H1 (cell line): Measurements from ENCODE around the gene MEP1B.

ENCODE experiments used
- EZH2 ChIP-seq: fragments of 200-600 bp; sonication (generic); IDR thresholded peaks from 2 replicates; pipeline ENCODE4 v1.7.1; 2012; ENCODE audit warnings: low read depth, mild to moderate bottlenecking, moderate library complexity, low read length, inconsistent platforms; ENCODE audit not compliant: severe bottlenecking
- GTF2F1 ChIP-seq: IDR thresholded peaks from 2 replicates; pipeline ENCODE4 v1.6.1; 2012; ENCODE audit warnings: low read depth, low read length, improper control_type of control experiment, borderline replicate concordance
- HDAC2 ChIP-seq, 2 experiments: fragments of 300-600 bp in 1 of 2; sonication (generic) in 1 of 2; IDR thresholded peaks; 2 replicates each; pipeline ENCODE4 v1.6.1; 2011 to 2012; ENCODE audit warnings: low read depth in 2 of 2, low read length in 2 of 2, mild to moderate bottlenecking in 2 of 2, moderate library complexity in 2 of 2, borderline replicate concordance in 1 of 2, inconsistent platforms in 1 of 2
- POLR2A ChIP-seq, 2 experiments: IDR thresholded peaks; 1 replicate in 1 of 2; 2 replicates in 1 of 2; pipeline ENCODE4 v1.6.1; 2011; ENCODE audit warnings: low read depth in 2 of 2, low read length in 2 of 2, mild to moderate bottlenecking in 2 of 2; ENCODE audit errors: control extremely low read depth in 1 of 2
- POU5F1 ChIP-seq: IDR thresholded peaks from 2 replicates; pipeline ENCODE4 v1.6.1; 2011; ENCODE audit warnings: low read depth, mild to moderate bottlenecking, low read length, moderate library complexity
- RAD21 ChIP-seq, 2 experiments: IDR thresholded peaks in 1 of 2; conservative IDR thresholded peaks in 1 of 2; 2 replicates each; pipeline ENCODE4 v1.6.1; 2011; ENCODE audit warnings: low read depth in 2 of 2, low read length in 2 of 2, improper control_type of control experiment in 1 of 2, inconsistent platforms in 1 of 2, mild to moderate bottlenecking in 1 of 2, moderate library complexity in 1 of 2
- RFX5 ChIP-seq: IDR thresholded peaks from 2 replicates; pipeline ENCODE4 v1.6.1; 2011; ENCODE audit warnings: low read depth, low read length, improper control_type of control experiment, borderline replicate concordance
- RNF2 ChIP-seq: fragments of 200-900, 300-1000 bp; sonication (generic); IDR thresholded peaks from 2 replicates; pipeline ENCODE4 v1.7.1; 2016; ENCODE audit warnings: borderline replicate concordance, low read depth, mild to moderate bottlenecking, antibody characterized with exemption, low read length; ENCODE audit not compliant: poor library complexity, severe bottlenecking; ENCODE audit errors: missing control alignments
- RXRA ChIP-seq: IDR thresholded peaks from 2 replicates; pipeline ENCODE4 v1.6.1; 2011; ENCODE audit warnings: low read depth, mild to moderate bottlenecking, low read length, moderate library complexity; ENCODE audit not compliant: insufficient read depth
- SIN3A ChIP-seq, 2 experiments: IDR thresholded peaks in 1 of 2; conservative IDR thresholded peaks in 1 of 2; 2 replicates each; pipeline ENCODE4 v1.6.1; 2011 to 2012; ENCODE audit warnings: low read length in 2 of 2, improper control_type of control experiment in 1 of 2, low read depth in 1 of 2, mild to moderate bottlenecking in 1 of 2
- SP2 ChIP-seq: IDR thresholded peaks from 2 replicates; pipeline ENCODE4 v1.6.1; 2012; ENCODE audit warnings: mild to moderate bottlenecking, low read length, inconsistent platforms
- YY1 ChIP-seq: IDR thresholded peaks from 2 replicates; pipeline ENCODE4 v1.6.1; 2011; ENCODE audit warnings: low read depth, mild to moderate bottlenecking, low read length
- TF ChIP-seq, protein P1 (sequence below), 3 experiments: IDR thresholded peaks; 1 replicate in 2 of 3; 2 replicates in 1 of 3; pipeline versions ENCODE4 v1.5.1 to v1.6.1; 2011; ENCODE audit warnings: low read length in 3 of 3, mild to moderate bottlenecking in 3 of 3, inconsistent platforms in 2 of 3, low read depth in 1 of 3, moderate library complexity in 1 of 3; ENCODE audit not compliant: insufficient read depth in 1 of 3; ENCODE audit errors: control extremely low read depth in 1 of 3
- TF ChIP-seq, protein P2 (sequence below): IDR thresholded peaks from 2 replicates; pipeline ENCODE4 v1.6.1; 2012; ENCODE audit warnings: inconsistent platforms

DNA sequence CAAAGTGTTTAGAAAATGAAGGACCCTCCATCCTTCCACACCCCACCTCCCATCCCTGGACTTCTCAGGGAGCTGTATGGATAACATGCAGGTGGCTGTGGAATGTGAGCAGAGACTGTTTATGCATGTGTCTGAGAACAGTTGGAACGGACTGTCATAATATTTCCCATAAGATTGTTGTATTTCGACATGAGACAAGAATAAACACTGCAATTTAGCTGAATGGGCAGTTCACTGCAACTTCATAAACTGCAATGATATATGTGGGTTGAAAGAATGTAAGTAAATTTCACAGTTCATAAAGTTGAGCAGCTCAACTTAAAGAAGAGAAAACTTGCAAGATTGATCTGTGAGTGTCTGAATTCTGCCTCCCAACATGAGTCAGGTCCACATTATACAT lies 74.6 kb downstream of the MEP1B start:
- TF ChIP-seq GTF2F1 (no peak), RNF2 (no peak), SP2 (no peak), RFX5 (no peak), POLR2A (IDR thresholded peaks at IDR 0.05; ENCODE audit: control extremely low read depth in 1 of 2, low read depth in 2 of 2, low read length in 2 of 2) (no peak), RAD21 (IDR thresholded peaks at IDR 0.05 in 1 of 2, conservative IDR thresholded peaks at IDR 0.05 in 1 of 2; ENCODE audit: low read depth in 2 of 2, low read length in 2 of 2) (no peak), YY1 (no peak), RXRA (no peak), HDAC2 (IDR thresholded peaks at IDR 0.05; ENCODE audit: borderline replicate concordance in 1 of 2, low read depth in 2 of 2, low read length in 2 of 2) (no peak), SIN3A (conservative IDR thresholded peaks at IDR 0.05 in 1 of 2, IDR thresholded peaks at IDR 0.05 in 1 of 2; ENCODE audit: low read depth in 1 of 2, low read length in 2 of 2) (no peak), EZH2 (no peak), POU5F1 (no peak)
- TF ChIP-seq, protein P1, sequence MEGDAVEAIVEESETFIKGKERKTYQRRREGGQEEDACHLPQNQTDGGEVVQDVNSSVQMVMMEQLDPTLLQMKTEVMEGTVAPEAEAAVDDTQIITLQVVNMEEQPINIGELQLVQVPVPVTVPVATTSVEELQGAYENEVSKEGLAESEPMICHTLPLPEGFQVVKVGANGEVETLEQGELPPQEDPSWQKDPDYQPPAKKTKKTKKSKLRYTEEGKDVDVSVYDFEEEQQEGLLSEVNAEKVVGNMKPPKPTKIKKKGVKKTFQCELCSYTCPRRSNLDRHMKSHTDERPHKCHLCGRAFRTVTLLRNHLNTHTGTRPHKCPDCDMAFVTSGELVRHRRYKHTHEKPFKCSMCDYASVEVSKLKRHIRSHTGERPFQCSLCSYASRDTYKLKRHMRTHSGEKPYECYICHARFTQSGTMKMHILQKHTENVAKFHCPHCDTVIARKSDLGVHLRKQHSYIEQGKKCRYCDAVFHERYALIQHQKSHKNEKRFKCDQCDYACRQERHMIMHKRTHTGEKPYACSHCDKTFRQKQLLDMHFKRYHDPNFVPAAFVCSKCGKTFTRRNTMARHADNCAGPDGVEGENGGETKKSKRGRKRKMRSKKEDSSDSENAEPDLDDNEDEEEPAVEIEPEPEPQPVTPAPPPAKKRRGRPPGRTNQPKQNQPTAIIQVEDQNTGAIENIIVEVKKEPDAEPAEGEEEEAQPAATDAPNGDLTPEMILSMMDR (IDR thresholded peaks at IDR 0.05; ENCODE audit: control extremely low read depth in 1 of 3, insufficient read depth in 1 of 3, low read depth in 1 of 3, low read length in 3 of 3), result no peak
- TF ChIP-seq, protein P2, sequence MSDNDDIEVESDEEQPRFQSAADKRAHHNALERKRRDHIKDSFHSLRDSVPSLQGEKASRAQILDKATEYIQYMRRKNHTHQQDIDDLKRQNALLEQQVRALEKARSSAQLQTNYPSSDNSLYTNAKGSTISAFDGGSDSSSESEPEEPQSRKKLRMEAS, result no peak
